HG03521 (cell line): Measurements from ENCODE around the gene BICD1.
A peak's percentile ranks its signal among the peaks of the same experiment; 100 is the strongest.

Experiments used
- ATAC-seq: cut with Tn5 transposase; IDR thresholded peaks from one replicate; pipeline ENCODE4 v1.9.1; 2021; ENCODE audit warnings: mild to moderate bottlenecking, moderate library complexity; ENCODE audit not compliant: unreplicated experiment

The BICD1 gene

DNA sequence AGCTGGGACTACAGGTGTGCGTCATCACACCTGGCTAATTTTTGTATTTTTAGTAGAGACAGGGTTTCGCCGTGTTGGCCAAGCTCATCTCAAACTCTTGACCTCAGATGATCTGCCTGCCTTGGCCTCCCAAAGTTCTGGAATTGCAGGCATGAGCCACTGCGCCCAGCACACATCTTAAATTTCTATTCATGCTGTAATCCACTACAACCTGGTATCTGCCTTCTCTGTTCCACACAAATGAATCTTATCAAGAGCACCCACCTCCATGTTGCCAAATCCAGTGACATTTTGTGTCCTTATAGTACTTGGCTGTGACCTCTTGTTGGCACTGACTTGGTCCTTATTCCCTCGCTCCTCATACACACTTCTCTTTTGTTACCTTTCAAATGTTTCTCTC is 5.8 kb upstream of the BICD1 start:
- no peak for ATAC-seq

DNA sequence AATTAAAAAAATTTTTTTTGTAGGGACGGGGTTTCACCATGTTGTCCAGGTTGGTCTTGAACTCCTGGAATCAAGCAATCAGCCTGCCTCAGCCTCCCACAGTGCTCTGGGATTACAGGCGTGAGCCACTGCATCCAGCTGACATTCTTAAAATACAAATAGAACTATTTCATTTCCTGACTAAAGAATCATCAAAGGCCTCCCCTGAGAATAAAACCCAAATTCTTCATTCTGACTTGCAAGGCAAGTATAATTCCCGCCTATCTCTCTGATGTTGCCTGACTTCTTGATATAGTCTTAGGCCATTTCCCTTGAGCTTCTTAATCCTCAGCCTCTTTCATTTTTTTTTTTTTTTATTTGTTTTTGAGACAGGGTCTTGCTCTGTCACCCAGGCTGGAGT is 4.4 kb upstream of the BICD1 start:
- ATAC-seq = no peak

DNA sequence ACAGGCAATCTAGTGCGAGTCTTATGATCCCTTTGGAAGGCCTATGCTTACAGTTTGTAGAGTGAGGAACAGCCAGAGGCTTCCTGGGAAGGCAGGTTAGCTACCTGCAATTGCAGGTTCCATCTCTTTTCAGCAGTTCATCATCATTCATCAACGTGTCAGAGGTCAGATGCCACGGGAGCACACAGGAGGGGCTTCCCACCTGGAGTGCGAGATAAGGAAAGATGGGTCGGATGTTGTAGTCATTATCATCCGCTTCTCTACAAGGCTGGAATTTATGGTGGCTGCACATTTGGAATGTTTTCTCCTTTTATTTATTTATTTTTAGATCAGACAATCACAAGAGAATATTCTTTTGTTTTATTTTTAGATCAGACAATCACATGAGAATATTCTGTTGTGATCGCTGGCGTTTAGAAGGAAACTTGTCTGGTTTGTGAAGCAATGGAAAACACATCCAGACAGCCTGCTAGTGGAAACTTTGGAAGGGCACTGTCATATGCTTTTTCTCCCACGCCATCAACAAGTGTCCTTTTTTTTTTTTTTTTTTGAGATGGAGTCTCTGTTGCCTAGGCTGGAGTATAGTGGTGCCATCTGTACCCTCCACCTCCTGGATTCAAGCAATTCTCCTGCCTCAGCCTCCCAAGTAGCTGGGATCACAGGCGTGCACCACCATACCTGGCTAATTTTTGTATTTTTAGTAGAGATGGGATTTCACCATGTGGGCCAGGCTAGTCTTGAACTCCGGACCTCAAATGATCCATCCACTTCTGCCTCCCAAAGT is 1.9 kb upstream of the BICD1 start:
- no peak for ATAC-seq

DNA sequence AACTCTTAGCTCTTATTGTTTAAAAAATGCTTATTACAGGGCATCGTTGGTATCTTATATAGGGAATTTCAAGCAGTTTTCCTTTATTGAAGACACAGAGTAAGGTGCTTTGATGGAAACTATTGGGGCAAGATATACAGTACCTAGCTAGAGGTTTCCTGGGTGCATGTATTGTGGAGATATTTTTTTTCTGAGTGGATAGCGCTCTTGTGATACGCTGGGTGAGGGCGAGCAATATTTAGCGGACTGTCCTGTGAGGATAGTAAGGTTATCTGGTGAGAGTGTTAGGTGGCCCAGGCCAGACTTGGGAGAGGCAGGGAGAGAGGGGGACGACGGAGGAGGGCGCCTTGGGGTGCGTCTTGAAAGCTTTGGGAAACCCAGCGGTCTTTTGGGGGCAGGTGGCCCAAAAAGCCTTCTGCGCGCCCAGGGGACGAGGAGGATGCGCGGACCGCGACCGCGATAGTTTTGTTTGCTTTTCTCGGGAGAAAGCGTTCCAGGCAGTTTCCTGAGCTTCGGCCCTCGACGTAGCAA is 596 bp upstream of the BICD1 start:
- ATAC-seq = no peak

DNA sequence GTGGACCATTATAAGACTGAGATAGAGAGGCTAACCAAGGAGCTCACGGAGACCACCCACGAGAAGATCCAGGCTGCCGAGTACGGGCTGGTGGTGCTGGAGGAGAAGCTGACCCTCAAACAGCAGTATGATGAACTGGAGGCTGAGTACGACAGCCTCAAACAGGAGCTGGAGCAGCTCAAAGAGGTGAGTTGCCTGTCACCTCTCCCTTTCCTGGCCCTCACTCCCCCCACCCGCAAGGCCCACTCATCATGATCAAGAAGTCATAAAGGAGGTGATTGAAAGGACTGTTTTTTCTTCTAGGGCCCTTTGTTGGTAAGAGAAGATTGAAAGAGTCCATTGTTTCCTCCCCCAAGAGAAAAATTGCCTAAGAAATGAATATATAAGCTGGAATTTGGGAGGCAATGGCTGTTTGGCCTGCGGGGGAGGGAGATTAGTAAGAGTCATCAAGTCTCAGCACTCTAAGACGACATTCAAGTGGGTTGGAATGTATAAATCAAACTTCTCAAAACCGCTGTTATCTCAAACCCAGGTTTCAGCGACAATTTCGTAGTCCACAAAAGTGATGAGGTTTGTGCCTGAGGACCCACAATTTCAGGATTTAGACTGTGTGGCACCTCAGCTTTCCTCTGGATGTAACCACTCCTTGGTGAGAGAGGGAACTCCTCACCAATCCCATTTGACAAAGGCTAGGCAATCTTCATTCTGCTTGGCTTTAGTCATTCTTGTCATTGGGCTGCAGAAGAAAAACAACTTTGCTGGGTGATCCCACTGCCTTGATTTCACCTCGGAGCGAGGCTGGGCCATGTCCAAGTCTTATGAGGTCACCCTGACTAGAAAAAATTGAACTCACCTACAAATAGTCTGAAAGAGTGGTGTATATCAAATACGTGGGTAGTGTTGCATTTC is 966 bp downstream of the BICD1 start:
- no peak for ATAC-seq

DNA sequence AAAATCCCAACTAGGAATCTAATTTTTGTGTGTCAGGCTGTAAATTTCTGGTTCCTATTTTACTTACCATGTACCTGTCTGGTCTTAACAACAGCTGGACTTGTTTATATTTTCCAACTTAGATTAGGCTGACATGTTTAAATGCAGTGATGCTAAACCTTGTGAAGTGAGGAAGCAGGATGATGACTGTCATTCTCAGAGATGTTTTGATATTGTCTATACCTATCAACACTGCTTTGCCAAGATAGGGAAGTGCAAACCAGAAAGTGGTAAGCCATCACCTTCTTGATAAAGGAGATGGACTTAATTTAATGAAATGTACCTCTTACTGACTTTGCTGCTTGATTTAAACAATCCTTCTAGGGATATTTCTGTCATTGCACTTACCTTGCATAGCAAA is 2.1 kb downstream of the BICD1 start:
- ATAC-seq = no peak

DNA sequence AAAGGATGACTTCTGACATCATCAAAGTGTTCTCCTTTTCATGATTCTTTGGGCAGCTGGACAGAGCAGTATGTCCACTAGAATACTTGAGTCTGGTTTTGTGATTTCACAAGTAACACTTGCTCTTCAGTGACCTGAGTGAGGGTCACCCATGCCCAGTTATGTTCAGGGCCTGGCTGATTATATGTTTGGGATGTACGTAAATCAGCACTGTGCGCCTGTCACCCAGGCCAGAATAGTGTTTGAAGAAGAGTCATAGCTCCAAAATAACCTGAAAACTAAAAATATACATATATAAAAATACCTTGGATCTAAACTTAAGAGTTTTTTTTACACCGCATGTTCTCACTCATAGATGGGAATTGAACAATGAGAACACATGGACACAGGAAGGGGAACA is 3.8 kb downstream of the BICD1 start:
- ATAC-seq = no peak

DNA sequence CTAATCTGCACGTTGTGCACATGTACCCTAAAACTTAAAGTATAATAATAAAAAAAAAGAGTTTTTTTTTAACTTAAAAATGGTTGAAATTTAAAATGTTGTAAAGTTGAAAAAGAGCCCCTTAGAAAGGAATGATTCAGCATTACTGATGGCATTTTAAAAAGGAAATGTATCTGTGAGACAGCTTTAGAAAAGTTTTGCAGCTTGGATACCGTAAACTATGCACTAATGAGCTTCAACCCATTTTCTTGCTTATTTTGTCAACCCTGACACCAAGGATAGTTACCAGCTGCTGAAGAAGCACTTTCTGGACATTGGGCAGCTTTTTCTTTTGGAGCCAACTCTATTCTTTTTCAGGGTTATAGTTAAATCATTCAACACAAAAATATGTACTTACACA is 4.3 kb downstream of the BICD1 start:
- ATAC-seq = no peak

DNA sequence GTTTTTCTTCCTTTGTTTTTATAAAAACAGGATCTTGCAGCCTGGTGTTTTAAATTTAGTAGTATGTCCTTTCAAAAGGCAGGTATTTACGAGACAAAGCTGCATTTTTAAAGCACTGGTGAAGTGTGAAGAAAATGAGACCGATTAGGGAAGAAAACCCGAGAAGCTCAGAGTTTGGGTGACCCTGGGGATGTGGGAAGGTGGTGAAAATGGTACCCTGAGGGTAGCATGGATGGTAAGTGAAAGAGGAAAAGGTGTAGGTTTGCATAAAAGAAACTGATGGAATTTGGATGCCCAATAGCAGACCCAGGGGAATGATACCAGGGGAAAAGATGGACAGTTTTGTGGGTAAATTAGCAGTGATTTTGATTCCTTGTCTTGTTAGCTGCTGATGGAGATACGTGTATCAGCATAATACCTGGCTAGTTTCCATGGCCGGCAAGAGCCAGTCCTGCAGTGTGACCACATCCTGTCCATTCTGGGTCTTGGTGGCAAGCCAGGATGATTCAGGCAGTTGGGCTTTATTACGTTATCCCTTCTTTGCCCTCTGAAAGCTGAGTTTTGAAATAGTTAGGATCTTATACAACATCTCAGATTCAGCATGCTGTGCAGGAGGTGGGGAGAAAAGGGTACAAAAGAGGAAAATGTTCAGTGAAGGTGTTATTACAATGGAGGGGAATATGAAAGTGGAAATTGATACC is 8.9 kb downstream of the BICD1 start:
- ATAC-seq = no peak

DNA sequence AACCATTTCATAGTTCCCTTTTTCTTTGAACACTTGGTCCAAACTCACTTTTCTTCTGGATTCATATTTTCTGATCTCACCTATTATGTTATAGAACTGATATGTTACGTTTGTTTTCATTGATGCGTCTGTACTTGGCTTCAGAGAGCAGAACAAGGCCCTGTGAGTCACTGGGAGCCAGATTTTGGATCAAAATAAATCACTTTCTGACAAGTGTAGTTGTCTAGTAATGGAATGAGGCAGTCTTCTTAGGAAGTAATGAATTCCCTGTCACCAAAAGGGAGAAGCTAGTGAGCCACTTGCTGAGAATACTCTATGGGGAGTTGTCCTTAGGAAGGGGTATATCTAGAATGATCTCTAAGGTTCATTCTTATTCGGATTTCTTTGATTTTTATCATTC is 10.2 kb downstream of the BICD1 start:
- no peak for ATAC-seq

DNA sequence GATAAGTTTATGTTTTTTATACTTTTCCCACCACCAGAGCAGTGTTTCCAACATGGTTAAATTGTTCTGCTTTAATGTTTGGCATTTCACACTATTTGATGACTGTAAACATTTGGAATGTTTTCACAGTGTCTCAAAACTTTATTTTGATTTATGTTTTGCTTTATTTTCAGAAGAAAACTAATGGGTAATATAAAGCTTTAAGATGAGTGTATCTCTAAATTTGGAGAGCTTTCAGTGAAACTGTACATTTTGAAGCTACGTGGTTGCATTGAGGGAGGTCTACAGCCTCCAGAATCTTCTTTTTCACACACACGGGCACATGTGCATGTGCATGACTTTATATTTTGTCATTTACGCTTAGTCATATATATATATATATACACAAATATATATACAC is 10.7 kb downstream of the BICD1 start:
- ATAC-seq = no peak

DNA sequence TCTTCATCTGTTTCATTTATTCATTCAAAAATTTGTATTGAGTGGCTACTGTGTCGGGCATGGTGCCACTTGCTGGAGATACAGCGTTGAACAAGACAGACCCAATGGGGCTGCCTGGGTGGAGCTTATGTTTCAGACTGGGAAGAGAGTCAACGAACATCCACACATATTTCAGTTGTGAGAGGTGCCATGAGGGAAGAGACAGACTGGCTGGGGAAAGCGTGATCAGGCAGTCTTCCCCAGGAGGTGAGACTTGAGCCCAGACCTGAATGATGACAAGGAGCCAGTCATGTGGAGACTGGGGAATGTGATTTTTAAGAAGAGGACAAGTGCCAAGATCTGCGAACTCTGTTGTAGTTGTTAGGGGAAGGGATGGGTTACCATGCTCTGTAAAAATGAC is 12.2 kb downstream of the BICD1 start:
- no peak for ATAC-seq

DNA sequence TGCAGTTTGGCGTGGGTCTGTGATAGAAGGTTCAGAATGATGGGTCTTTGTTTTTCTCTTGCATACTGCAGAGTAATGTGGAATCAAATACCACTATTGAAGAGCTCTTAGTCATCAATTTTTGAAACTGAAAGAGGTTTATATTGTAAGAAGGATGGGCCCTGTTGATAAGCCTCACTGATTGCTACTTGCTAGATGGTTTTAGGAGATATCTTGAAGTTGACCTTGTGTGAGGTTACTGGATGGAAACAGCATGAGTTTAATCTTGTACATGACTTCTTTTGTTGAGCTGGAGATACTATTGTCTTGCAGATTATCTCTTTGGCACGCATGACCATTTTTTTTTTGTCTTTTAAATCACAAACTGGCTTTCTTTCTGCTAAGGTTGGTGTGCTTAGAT is 13.8 kb downstream of the BICD1 start:
- ATAC-seq = peak; percentile 66

DNA sequence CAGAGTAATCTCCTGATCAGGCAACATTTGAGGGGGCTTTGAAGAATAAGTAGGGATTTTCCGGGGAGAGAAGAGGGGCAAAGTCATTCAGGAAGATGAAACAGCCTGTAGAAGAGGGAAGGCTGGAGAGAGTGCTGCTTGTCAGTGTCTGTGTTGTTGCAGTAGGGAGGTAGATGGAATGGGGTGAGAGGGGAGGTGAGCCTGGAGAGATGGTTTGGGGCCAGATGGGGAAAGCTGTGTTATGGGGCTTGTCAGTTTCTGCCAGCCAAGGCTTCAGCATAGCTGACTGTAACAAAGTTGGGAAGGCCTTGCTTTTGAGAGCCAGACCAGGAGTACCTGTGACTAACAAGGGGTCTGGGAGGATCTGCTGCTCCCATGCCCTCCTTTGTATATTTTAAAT is 18.0 kb downstream of the BICD1 start:
- no peak for ATAC-seq

DNA sequence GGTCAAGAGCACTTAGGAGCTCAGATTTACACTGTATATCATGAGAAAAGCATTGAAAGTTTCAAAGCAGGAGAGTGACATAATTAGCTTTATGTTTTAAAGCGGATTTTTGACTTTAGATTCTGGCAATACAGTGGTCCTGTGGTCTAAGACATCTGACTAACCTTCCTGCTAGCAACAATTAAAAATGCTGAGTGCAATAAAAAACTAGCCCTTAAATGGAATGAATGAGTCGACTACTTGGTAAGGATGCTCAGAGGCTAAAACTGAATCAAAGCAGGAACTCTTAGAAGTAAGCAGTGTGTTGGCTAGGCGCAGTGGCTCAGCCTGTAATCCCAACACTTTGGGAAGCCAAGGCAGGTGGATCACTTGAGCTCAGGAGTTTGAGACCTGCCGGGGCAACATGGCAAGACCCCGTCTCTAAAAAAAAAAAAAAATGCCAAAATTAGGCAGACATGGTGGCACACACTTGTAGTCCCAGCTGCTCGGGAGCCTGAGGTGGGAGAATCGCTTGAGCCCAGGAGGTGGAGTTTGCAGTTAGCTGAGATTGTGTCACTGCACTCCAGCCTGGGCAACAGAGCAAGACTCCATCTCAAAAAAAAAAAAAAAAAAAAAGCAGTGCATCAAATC is 18.9 kb downstream of the BICD1 start:
- no peak for ATAC-seq

DNA sequence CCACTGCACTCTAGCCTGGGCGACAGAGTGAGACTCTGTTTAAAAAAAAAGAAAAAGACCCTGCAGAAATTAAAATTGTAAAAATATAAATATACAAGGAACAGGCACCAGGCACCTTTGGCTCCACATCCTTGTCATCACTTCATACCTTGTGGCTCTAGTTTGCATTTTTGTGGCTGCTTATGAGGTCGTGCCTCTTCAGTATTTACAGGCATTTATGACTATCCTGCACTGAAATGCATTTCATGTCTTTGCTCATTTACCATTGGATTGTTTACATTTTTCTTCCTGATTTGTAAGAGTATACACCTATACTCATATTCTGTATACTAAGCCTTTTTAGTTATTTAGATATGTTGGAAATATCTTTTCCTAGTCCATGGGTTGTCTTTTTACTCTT is 20.1 kb downstream of the BICD1 start:
- no peak for ATAC-seq

DNA sequence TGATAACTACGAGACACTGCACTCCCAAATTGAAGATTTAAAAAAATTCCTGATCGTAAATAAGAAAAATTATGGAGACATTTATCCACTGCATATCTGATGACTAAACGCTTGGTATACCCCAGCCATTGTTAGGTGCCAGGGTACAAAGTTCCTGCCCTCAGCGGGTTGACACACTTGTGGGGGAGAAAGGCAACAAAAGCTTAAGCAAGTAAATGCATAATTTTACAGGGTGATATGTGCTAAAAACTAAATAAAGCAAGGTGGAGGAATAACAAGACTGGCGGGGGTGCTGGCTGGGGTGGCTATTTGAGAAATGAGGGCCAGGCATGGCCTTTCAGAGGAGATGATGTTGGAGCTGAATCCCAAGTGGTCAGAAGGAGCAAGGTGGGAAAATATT is 25.0 kb downstream of the BICD1 start:
- ATAC-seq = no peak

DNA sequence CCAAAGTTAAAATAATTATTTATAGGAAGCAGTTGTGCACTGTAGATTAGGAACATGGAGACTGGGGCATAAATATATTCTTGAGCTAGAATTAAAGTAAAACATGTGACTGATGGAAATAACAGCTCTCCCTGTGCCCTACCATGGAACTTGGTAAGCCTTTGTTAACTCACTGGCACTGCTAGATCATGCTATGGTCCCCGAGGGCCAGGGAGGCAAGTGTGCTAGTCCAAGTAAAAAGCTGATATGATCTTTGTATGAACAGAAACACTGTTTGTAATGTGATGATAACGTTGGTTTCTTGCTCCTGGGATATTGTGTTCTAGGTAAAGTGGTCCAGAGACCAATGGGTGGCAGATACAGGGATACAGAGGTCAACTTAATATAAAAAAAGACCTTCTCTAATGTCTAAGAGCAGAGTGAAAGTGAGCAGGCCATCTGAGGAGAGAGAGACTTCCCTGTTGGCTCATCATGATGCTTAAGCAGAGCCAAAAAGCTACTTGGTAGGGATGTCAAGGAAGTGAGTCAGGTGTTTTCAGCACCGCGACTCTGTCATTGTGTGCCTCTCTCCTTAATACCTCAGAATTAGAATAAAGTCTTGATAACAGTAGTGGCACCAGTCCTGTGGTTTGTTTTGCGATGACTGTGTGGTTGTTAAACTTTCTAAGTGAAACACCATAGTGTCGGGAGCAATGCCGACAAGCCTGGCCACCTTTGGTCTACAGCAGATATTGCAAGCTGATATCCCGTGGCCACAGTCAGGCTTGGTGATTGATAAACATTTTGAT is 27.6 kb downstream of the BICD1 start:
- ATAC-seq = peak; percentile 51

DNA sequence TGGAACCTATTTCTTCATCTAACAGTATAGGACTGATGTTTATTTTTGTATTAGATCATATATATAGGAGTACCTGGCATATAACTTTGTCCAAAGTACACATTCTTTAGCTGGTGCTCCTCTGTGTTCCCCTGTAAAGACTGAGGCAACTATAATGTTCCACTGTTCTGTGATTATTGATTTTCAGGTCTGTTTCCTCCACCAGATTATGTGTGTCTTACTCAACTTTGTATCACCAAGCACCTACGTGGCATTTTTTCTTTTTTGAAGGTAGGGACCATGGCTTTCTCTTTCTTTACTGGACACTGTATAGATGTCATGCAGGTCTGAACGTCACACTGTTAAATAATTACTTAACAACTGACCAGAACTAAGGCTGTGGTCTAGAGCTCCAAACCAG is 29.3 kb downstream of the BICD1 start:
- ATAC-seq = no peak

DNA sequence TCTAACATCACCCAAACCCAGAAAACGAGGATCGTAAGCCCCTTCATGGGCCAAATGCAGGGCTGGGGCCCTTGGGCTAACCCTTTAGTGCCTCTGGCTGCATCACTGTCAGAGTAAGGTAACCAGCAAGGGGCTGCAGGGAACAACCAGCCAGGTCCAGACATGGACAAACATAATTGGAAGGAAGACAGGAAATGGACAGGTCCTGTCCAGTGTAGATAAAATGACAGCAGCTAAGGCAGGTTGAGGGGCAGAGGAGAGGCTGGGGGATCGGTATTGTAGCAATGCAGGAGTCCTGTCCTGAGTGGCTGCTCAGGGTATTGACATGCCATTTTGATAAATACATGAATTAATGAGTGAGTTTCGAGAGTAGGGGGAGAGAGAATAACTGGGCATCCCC is 29.8 kb downstream of the BICD1 start:
- ATAC-seq = no peak
